HFF-Myc (cell line): ENCODE results near the gene SYT14.

Experiments
- DNase-seq: peaks from one replicate; pipeline ENCODE4 v3.0.0-alpha.2; 2011; ENCODE audit warnings: low read depth; ENCODE audit errors: extremely low read depth
- H3K4me3 ChIP-seq: replicated peaks from 2 replicates; pipeline ENCODE4 v1.5.1; 2011; ENCODE audit warnings: low read depth, mild to moderate bottlenecking, control low read depth, low read length
- CTCF ChIP-seq: IDR thresholded peaks from 2 replicates; pipeline ENCODE4 v1.5.1; 2012; ENCODE audit warnings: mild to moderate bottlenecking, low read depth, low read length, control low read depth; ENCODE audit errors: missing control alignments

The SYT14 gene

GRCh38 chr1:209920844-209921243, 17.2 kb upstream of the SYT14 start:
- TF ChIP-seq CTCF = no peak
- H3K4me3 ChIP-seq = no peak overlapping the region
- DNase-seq = no peak

GRCh38 chr1:209924390-209924789, 13.6 kb upstream of the SYT14 start:
- no peak for TF ChIP-seq CTCF
- H3K4me3 ChIP-seq = no peak overlapping the region
- DNase-seq = no peak

GRCh38 chr1:209926045-209926444, 12.0 kb upstream of the SYT14 start:
- no peak for TF ChIP-seq CTCF
- no peak overlapping the region for H3K4me3 ChIP-seq
- peak; percentile 59 for DNase-seq

- no peak overlapping the region for H3K4me3 ChIP-seq
- no peak for TF ChIP-seq CTCF
- DNase-seq = no peak
Observed at GRCh38 chr1:209927466-209927865, 10.6 kb upstream of the SYT14 start.

GRCh38 chr1:209929751-209930150, 8.3 kb upstream of the SYT14 start:
- peak; percentile 46 for DNase-seq
- no peak overlapping the region for H3K4me3 ChIP-seq
- no peak for TF ChIP-seq CTCF

- no peak for TF ChIP-seq CTCF
- no peak for DNase-seq
- no peak overlapping the region for H3K4me3 ChIP-seq
Observed at GRCh38 chr1:209931141-209931540, 6.9 kb upstream of the SYT14 start.

- no peak for TF ChIP-seq CTCF
- no peak overlapping the region for H3K4me3 ChIP-seq
- no peak for DNase-seq
Observed at GRCh38 chr1:209936125-209936524, 1.9 kb upstream of the SYT14 start.
